B cell (primary cell): ENCODE measurements around the gene BCOR.

Experiments
- CTCF ChIP-seq: fragments of 200-600 bp; IDR thresholded peaks from one replicate; pipeline ENCODE4 v1.8.0; 2022; ENCODE audit warnings: antibody characterized with exemption, mild to moderate bottlenecking
- EZH2 ChIP-seq: IDR thresholded peaks from 2 replicates; pipeline ENCODE4 v1.6.1; 2012; ENCODE audit warnings: borderline replicate concordance, low read depth, mild to moderate bottlenecking, moderate library complexity, low read length; ENCODE audit not compliant: insufficient read depth, poor library complexity, severe bottlenecking

GRCh38 chrX:40064055-40064597 lies 33.6 kb downstream of the BCOR start:
- no peak for TF ChIP-seq CTCF
- no peak for TF ChIP-seq EZH2
